MCF 10A (cell line): ENCODE data around the gene NUCB2. TPM values are rescaled to one million over a fixed set of nuclear protein-coding genes. Genes with fewer than 3 reads are reported as not detected.
"Not testable (repeated sequence)": the region's sequence is repeated elsewhere in the genome, so short reads cannot be mapped to it uniquely, and the experiment has no call there.

ENCODE experiments used
- BruUV-seq: library from RNA; stranded (reverse); fragments of 400-500 nt; replicated peaks from 2 replicates; lab custom pipeline; 2021; lab: Mats Ljungman, UMichigan
- CTCF ChIA-PET: fragments of 300-600 bp; sonication (Branson Sonifier 250); formaldehyde crosslinking; extraction: SDS; loops from one replicate; lab custom pipeline; 2021; ENCODE audit warnings: antibody characterized with exemption, inconsistent platforms; lab: Yijun Ruan, JAX
- POLR2A ChIA-PET: fragments of 300-600, 350-650 bp; sonication (Branson Sonifier 250); formaldehyde crosslinking; extraction: SDS; loops from one replicate; lab custom pipeline; 2020; ENCODE audit warnings: antibody characterized with exemption, inconsistent platforms; lab: Yijun Ruan, JAX
- DNase-seq: peaks from one replicate; pipeline ENCODE4 v3.0.0-alpha.2; 2018; ENCODE audit not compliant: unreplicated experiment
- H3K27ac Mint-ChIP-seq: one replicate; pipeline ENCODE4 v1.8.0; 2022; ENCODE audit warnings: mild to moderate bottlenecking, low read depth, mixed read lengths; ENCODE audit not compliant: unreplicated experiment
- H3K27me3 Mint-ChIP-seq: one replicate; pipeline ENCODE4 v1.8.0; 2022; ENCODE audit warnings: mixed read lengths; ENCODE audit not compliant: insufficient read depth, unreplicated experiment
- H3K36me3 Mint-ChIP-seq: one replicate; pipeline ENCODE4 v1.8.0; 2022; ENCODE audit warnings: mild to moderate bottlenecking, moderate library complexity, mixed read lengths; ENCODE audit not compliant: insufficient read depth, unreplicated experiment
- H3K4me1 Mint-ChIP-seq: one replicate; pipeline ENCODE4 v1.8.0; 2022; ENCODE audit warnings: mixed read lengths; ENCODE audit not compliant: insufficient read depth, unreplicated experiment
- H3K4me3 Mint-ChIP-seq: one replicate; pipeline ENCODE4 v1.8.0; 2022; ENCODE audit warnings: mild to moderate bottlenecking, moderate library complexity, mixed read lengths; ENCODE audit not compliant: unreplicated experiment
- H3K9me3 Mint-ChIP-seq: one replicate; pipeline ENCODE4 v1.8.0; 2022; ENCODE audit warnings: mixed read lengths; ENCODE audit not compliant: unreplicated experiment
- intact Hi-C: fragments of 100-400 bp; cut with micrococcal nuclease; formaldehyde crosslinking; loops from 2 replicates; pipeline ENCODE4 v1.14.1; 2022
- total RNA-seq: library from RNA; stranded (reverse); gene quantifications from 2 replicates; pipeline ENCODE4 v1.2.3, GENCODE V29; 2022
- TF ChIP-seq, protein P1 (sequence below): fragments of 200-600 bp; IDR thresholded peaks from one replicate; pipeline ENCODE4 v1.8.0; 2022; ENCODE audit warnings: antibody characterized with exemption, mild to moderate bottlenecking; ENCODE audit not compliant: unreplicated experiment

The NUCB2 gene
- total RNA-seq, 1 experiment from 2014 or later, result 89.4 TPM

DNA sequence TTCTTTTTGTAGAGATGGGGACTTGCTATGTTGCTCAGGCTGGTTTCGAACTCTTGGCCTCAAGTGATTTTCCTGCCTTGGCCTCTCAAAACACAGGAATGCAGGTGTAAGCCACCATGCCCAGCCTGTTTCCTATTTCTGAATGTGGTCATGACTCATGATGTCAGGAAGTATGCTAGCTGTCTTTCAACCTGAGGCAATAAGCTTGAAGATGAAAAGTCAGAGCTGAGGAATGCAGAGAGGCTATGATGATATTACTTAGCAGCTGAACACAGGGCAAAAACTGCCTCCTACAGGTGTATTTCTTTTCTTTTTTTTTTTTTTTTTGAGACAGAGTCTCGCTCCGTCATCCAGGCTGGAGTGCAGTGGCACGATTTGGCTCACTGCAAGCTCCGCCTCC is 9.0 kb upstream of the NUCB2 start:
- intact Hi-C loops, result no loop called here
- POLR2A ChIA-PET, result no interaction called here
- no peaks in the 10 kb centered on the region for H3K27me3 Mint-ChIP-seq
- peak; percentile 65 for DNase-seq
- CTCF ChIA-PET, result interaction anchor here (0.6 to 1.2 kb wide), 4 partner anchors 38 to 720 kb away, joined by 3 to 4 read pairs (median 3); no protein-coding TSS in a partner anchor
- no peaks in the 10 kb centered on the region for H3K36me3 Mint-ChIP-seq
- no TSS peak for BruUV-seq
- no peak overlapping the region for H3K4me3 Mint-ChIP-seq
- TF ChIP-seq, protein P1, sequence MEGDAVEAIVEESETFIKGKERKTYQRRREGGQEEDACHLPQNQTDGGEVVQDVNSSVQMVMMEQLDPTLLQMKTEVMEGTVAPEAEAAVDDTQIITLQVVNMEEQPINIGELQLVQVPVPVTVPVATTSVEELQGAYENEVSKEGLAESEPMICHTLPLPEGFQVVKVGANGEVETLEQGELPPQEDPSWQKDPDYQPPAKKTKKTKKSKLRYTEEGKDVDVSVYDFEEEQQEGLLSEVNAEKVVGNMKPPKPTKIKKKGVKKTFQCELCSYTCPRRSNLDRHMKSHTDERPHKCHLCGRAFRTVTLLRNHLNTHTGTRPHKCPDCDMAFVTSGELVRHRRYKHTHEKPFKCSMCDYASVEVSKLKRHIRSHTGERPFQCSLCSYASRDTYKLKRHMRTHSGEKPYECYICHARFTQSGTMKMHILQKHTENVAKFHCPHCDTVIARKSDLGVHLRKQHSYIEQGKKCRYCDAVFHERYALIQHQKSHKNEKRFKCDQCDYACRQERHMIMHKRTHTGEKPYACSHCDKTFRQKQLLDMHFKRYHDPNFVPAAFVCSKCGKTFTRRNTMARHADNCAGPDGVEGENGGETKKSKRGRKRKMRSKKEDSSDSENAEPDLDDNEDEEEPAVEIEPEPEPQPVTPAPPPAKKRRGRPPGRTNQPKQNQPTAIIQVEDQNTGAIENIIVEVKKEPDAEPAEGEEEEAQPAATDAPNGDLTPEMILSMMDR, result no peak
- no peaks in the 10 kb centered on the region for H3K9me3 Mint-ChIP-seq
- H3K4me1 Mint-ChIP-seq, result peaks cover 15% of the 10 kb centered on the region
- H3K27ac Mint-ChIP-seq, result no peak overlapping the region

GRCh38 chr11:17268500-17268899 is 8.0 kb upstream of the NUCB2 start:
- H3K36me3 Mint-ChIP-seq, DNase-seq, BruUV-seq, H3K27me3 Mint-ChIP-seq, intact Hi-C loops, POLR2A ChIA-PET, H3K4me3 Mint-ChIP-seq, H3K9me3 Mint-ChIP-seq, H3K4me1 Mint-ChIP-seq: not testable (repeated sequence)
- CTCF ChIA-PET, result interaction anchor here (0.7 kb wide), 1 partner anchor 1535 kb away, joined by 3 read pairs; no protein-coding TSS in a partner anchor
- peak overlapping the region; percentile 46 for H3K27ac Mint-ChIP-seq

DNA sequence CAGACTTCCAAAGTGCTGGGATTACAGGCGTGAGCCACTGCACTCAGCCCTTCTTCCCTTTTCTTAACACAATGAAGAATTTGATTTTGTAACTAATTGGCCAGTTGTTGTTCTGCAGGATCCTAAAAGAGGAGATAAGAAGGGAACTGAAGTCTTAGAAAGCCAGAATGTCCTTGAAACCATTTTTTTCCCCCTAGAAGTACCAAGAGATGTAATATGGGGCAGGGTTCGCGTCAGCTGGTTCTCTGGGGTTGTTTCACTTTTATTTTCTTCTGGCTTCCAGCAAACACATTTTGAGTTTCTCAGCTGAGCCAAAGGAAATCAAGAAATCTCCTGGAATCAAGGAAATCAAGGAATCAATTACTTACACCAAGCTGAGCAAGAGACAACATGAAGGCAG is 7.6 kb upstream of the NUCB2 start:
- no peaks in the 10 kb centered on the region for H3K27me3 Mint-ChIP-seq
- peak overlapping the region; percentile 46 for H3K27ac Mint-ChIP-seq

DNA sequence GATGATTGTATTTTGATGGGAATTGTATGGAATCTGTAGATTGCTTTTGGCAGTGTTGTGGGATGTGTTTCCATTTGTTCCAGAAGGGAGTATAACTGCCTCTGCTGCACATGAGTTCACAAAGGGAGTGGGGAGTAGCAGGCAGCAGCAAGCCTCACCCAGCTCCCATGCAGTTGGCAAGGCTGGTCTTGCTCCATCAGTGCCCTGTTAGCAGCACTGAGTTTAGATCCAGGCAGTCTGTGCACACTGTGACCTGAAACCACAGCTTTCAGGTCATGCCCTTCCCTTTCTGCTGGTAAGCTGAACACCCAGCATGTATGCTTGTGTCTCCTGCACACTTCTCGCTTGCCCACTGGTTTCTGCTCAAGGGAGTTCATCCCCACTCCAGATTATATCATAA is 3.7 kb upstream of the NUCB2 start:
- peaks cover 8% of the 10 kb centered on the region for H3K4me1 Mint-ChIP-seq
- no peak for DNase-seq
- H3K27ac Mint-ChIP-seq, result no peak overlapping the region
- no peaks in the 10 kb centered on the region for H3K9me3 Mint-ChIP-seq
- TF ChIP-seq, protein P1, result no peak
- peaks cover 11% of the 10 kb centered on the region for H3K36me3 Mint-ChIP-seq
- no TSS peak for BruUV-seq
- POLR2A ChIA-PET, result no interaction called here
- no peaks in the 10 kb centered on the region for H3K27me3 Mint-ChIP-seq
- H3K4me3 Mint-ChIP-seq, result no peak overlapping the region
- intact Hi-C loops, result no loop called here
- CTCF ChIA-PET, result interaction anchor here (1.0 kb wide), 1 partner anchor 326 kb away, joined by 3 read pairs; no protein-coding TSS in a partner anchor

More for the DNA sequence above, 7.6 kb upstream of the NUCB2 start:
- no peaks in the 10 kb centered on the region for H3K36me3 Mint-ChIP-seq
- TF ChIP-seq, protein P1, result no peak
- ChIA-PET CTCF (interaction anchor here (0.7 kb wide), 1 partner anchor 1534 kb away, joined by 3 read pairs; no protein-coding TSS in a partner anchor), POLR2A (no interaction called here)
- intact Hi-C loops, result no loop called here
- H3K4me1 Mint-ChIP-seq, result peaks cover 2% of the 10 kb centered on the region
- no TSS peak for BruUV-seq
- no peak overlapping the region for H3K4me3 Mint-ChIP-seq
- H3K9me3 Mint-ChIP-seq, result no peaks in the 10 kb centered on the region
- no peak for DNase-seq
